ENCODE results near the gene PLCB1.
"Not testable (repeated sequence)": the region's sequence is repeated elsewhere in the genome, so short reads cannot be mapped to it uniquely, and the experiment has no call there.

PLCB1 gene

GRCh38 chr20:8803941-8804340 is 671.9 kb downstream of the PLCB1 start:
- DNase-seq, result no peak

- no peak for DNase-seq
Observed at GRCh38 chr20:8805737-8806442, 673.8 kb downstream of the PLCB1 start.

GRCh38 chr20:8807480-8808201 is 675.6 kb downstream of the PLCB1 start:
- DNase-seq, result no peak

GRCh38 chr20:8808202-8808535 is 676.1 kb downstream of the PLCB1 start:
- DNase-seq, result no peak

- no peak for DNase-seq
Observed at GRCh38 chr20:8809107-8809953, 677.3 kb downstream of the PLCB1 start.

- DNase-seq, result no peak
Observed at GRCh38 chr20:8811801-8812594, 679.9 kb downstream of the PLCB1 start.

GRCh38 chr20:8812817-8813216 is 680.8 kb downstream of the PLCB1 start:
- peak; percentile 97 for DNase-seq

- DNase-seq, result no peak
Observed at GRCh38 chr20:8815208-8815607, 683.1 kb downstream of the PLCB1 start.

- DNase-seq, result no peak
Observed at GRCh38 chr20:8829256-8829655, 697.2 kb downstream of the PLCB1 start.

- DNase-seq, result not testable (repeated sequence)
Observed at GRCh38 chr20:8834294-8834693, 702.2 kb downstream of the PLCB1 start.

GRCh38 chr20:8834851-8835250 is 702.8 kb downstream of the PLCB1 start:
- no peak for DNase-seq

- no peak for DNase-seq
Observed at GRCh38 chr20:8837396-8837795, 705.3 kb downstream of the PLCB1 start.

- DNase-seq, result no peak
Observed at GRCh38 chr20:8842525-8842924, 710.5 kb downstream of the PLCB1 start.

GRCh38 chr20:8844179-8844578 is 712.1 kb downstream of the PLCB1 start:
- no peak for DNase-seq

GRCh38 chr20:8849990-8850389 is 717.9 kb downstream of the PLCB1 start:
- DNase-seq, result no peak

GRCh38 chr20:8851446-8851845 is 719.4 kb downstream of the PLCB1 start:
- no peak for DNase-seq

GRCh38 chr20:8851919-8852318 is 719.9 kb downstream of the PLCB1 start:
- DNase-seq, result not testable (repeated sequence)

- DNase-seq, result not testable (repeated sequence)
Observed at GRCh38 chr20:8853211-8853610, 721.1 kb downstream of the PLCB1 start.

- peak; percentile 86 for DNase-seq
Observed at GRCh38 chr20:8853805-8854338, 721.8 kb downstream of the PLCB1 start.

GRCh38 chr20:8854571-8854970 is 722.5 kb downstream of the PLCB1 start:
- DNase-seq, result no peak

- DNase-seq, result no peak
Observed at GRCh38 chr20:8855315-8855714, 723.2 kb downstream of the PLCB1 start.

GRCh38 chr20:8856668-8857067 is 724.6 kb downstream of the PLCB1 start:
- DNase-seq, result no peak
